Peyer's patch (tissue), 4 donors: Measurements from ENCODE around the gene VTI1A.

Source experiments
- CTCF ChIP-seq, 6 experiments: fragments of 450-650 bp in 4 of 6; fragments of 200-600 bp in 2 of 6; sonication (generic) in 1 of 6; IDR thresholded peaks; one replicate each; pipeline ENCODE4 v1.5.1; 2017 to 2019; ENCODE audit warnings: antibody characterized with exemption in 6 of 6, mild to moderate bottlenecking in 3 of 6, moderate library complexity in 1 of 6
- POLR2A ChIP-seq, 2 donors: fragments of 450-650 bp; IDR thresholded peaks; one replicate each; pipeline ENCODE4 v1.5.1; 2017; ENCODE audit warnings: antibody characterized with exemption in 2 of 2, mild to moderate bottlenecking in 2 of 2, moderate library complexity in 2 of 2

DNA sequence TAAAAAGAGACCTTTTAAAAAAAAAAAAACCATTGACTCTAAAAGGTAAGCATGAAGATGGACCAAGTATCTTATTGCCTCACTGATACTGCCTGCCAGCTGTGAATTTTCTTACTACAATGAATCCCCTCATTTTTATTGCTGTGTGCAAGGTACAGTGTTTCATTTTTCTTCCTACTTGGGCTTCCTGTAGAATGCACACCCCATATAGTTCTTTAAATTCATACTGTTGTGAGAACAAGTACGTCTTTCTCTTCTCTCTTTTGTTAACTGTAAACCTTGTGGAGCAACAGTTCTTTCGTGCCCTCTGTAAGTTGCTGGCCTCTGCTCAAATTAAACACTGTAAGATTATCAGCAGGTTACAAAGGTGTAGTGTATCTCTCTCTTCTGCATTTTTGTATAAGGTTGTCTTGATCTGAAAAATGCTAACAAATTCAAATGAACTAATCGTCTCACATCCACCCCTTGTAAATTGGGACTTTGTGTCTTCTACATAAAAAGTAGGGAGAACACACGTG, 105.6 kb downstream of the VTI1A start:
- TF ChIP-seq CTCF (IDR thresholded peaks at IDR 0.05) (no peak), POLR2A (IDR thresholded peaks at IDR 0.05) (no peak)
